GM19328 (cell line): Measurements from ENCODE around the gene RPL36AL.
A peak's percentile ranks its signal among the peaks of the same experiment; 100 is the strongest.
"Not testable (repeated sequence)": the region's sequence is repeated elsewhere in the genome, so short reads cannot be mapped to it uniquely, and the experiment has no call there.

Source experiments
- ATAC-seq: cut with Tn5 transposase; IDR thresholded peaks from one replicate; pipeline ENCODE4 v1.9.1; 2021; ENCODE audit warnings: mild to moderate bottlenecking, moderate library complexity; ENCODE audit not compliant: unreplicated experiment

RPL36AL gene

DNA sequence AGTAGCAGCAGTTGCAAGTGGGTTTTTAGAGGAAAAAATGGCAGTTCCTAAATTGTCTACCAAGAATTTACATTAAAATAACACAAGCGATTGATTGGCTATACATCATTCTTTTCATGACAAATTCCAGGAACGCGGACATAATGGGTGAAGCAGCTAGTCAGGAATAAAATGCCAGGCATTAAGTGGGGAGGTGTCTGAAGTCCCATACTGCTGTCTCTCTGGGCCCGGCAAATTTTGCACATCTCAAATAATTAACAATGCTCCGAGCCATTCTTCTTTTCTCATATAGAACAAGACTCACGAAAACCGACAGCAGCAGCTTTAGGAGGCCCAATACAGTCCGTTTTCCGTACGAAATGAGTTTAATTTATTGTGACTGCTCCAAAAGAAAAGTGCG, 696 bp downstream of the RPL36AL start:
- no peak for ATAC-seq

DNA sequence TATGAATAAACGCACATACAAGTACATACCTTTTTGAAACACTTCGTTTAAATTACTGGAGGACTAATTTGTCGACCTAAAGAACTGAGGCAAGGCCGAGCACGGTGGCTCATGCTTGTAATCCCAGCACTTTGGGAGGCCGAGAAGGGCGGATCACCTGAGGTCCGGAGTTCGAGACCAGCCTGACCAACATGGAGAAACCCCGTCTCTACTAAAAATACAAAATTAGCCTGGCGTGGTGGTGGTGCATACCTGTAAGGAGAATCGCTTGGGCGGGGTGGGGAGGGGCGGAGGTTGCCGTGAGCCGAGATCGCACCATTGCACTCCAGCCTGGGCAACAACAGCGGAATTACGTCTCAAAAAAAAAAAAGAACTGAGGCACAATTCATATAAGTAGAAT, 1.2 kb downstream of the RPL36AL start:
- ATAC-seq = not testable (repeated sequence)

DNA sequence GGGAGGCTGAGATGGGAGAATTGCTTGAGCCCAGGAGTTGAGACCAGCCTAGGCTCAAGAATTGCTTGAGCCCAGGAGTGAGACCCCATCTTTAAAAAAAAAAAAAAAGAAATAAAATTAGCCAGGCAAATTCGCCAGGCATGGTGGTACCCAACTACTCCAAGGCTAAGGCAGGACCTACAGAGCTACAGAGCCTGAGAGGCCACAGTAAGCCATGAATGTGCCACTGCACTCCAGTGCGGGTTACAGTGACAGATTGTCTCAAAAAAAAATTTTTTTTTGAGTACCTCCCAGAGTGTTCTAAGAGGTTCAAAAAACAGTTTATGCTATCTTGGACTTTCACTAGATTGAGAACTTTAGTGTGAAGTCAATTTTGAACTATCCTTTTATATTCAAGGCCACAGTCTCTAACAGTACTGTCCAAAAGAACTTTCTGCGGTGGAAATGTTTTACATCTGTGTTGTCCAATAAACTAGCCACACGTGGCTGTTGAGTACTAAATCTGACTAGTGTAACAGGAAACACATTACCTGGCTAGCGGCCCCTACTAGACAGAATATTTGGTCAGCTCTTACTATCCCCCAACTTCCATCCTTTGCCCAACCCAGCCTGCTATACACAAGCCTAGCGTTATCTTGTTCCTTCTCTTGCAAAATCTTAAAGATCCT, 2.4 kb downstream of the RPL36AL start:
- ATAC-seq = no peak

GRCh38 chr14:49615776-49616175, 4.7 kb downstream of the RPL36AL start:
- no peak for ATAC-seq

GRCh38 chr14:49614196-49614595, 6.2 kb downstream of the RPL36AL start:
- no peak for ATAC-seq

GRCh38 chr14:49612671-49613070, 7.8 kb downstream of the RPL36AL start:
- ATAC-seq = no peak

- no peak for ATAC-seq
Measured at GRCh38 chr14:49612251-49612650, 8.2 kb downstream of the RPL36AL start.

- no peak for ATAC-seq
Measured at GRCh38 chr14:49607583-49607982, 12.8 kb downstream of the RPL36AL start.

- ATAC-seq = no peak
Measured at GRCh38 chr14:49598485-49599300, 21.7 kb downstream of the RPL36AL start, which contains the start of gene LRR1. LRR1 (plus strand) TSS chr14:49598940; CDS start chr14:49599021, 81 bp downstream.

- ATAC-seq = no peak
Measured at GRCh38 chr14:49598189-49598484, 22.3 kb downstream of the RPL36AL start.

GRCh38 chr14:49594347-49595091, 25.9 kb downstream of the RPL36AL start:
- ATAC-seq = peak; percentile 35

DNA sequence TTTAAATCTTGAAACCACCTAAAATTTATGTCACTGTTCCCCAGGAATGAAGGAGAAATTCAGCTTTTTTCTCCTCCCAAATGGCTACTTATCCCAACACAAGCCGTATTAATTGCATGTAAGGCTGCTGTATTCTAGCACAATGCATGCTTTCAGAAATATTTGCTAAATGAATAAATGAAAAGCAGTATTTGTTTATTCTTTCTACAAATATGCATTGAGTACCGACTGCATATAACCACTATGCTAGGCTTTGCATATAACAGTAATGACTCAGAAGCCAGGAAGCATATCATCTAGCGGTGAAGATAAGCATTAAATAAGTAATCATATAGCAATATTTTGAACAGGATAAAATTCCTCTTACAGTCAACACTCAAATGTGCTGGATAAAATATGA, 27.4 kb downstream of the RPL36AL start:
- ATAC-seq = no peak

GRCh38 chr14:49589387-49589786, 31.0 kb downstream of the RPL36AL start:
- no peak for ATAC-seq

DNA sequence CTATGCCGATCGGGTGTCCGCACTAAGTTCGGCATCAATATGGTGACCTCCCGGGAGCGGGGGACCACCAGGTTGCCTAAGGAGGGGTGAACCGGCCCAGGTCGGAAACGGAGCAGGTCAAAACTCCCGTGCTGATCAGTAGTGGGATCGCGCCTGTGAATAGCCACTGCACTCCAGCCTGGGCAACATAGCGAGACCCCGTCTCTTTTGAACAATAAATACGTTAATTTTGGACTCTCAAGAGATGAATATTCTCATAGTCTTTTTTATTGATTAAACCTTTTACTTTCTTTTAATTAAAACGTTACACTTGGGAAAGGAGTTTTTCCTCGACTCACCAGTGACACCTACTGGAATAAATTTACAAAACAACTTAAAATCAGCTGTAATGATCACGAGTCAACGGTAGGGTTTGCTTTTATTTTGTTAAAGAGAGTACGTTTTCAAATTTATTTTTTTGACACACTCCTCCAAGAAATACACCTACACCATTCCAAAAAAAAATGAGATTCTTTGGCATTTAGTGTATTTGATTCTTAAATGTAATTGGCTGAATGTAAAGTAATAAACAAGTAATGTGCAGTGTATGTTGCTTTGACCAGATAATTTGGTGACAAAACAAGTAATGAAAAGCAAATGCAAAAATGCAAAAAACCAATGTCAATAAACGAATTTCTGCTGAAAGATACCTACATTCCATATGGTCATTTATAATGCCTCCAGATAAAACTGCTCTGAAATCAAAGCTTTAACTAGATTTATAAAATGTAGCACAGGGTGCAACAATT, 33.6 kb downstream of the RPL36AL start:
- ATAC-seq = peak; percentile 22

DNA sequence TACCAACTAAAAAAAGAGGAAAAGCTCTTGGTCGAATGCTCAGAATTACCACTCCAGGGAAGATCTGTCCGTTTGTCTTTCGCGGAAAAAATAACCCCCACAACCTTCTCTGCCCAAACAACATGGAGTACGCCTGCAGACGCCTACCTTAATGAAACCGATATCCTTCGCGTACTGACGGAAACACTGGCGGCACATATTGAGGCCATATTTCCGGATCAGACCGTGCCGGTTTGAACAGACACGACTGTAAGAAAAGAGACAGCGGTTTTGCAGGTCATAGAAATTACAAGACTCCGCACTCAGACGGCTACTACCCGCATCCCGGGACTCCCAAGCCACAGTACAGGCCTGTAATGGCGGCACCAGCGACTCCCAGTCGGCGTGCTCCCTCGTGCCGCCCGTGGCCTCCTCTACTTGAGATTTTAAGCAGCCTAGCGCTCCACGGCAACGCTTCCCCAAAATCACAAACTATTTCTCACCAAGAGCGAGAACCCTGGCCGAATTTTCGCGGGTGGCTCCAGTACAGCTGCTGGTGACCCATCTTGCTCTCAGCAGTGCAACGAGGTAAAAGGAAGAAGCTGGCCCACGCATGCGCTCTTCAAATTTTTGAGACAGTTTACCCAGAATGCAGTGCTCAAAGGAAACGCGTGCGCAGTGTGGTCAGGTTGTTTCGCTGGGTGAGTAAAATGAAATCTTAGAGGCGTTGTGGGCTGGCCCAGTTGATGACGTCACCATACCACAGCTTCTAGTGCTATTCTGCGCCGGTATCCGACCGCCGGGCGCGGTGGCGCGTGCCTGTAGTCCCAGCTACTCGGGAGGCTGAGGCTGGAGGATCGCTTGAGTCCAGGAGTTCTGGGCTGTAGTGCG, 34.4 kb downstream of the RPL36AL start, which contains the start of gene RPS29:
Gene RPS29 (minus strand): TSS at position 578 of the 870 bp plus-strand sequence. CDS start 34 bp downstream, at position 544.
- ATAC-seq = peak; percentile 81

DNA sequence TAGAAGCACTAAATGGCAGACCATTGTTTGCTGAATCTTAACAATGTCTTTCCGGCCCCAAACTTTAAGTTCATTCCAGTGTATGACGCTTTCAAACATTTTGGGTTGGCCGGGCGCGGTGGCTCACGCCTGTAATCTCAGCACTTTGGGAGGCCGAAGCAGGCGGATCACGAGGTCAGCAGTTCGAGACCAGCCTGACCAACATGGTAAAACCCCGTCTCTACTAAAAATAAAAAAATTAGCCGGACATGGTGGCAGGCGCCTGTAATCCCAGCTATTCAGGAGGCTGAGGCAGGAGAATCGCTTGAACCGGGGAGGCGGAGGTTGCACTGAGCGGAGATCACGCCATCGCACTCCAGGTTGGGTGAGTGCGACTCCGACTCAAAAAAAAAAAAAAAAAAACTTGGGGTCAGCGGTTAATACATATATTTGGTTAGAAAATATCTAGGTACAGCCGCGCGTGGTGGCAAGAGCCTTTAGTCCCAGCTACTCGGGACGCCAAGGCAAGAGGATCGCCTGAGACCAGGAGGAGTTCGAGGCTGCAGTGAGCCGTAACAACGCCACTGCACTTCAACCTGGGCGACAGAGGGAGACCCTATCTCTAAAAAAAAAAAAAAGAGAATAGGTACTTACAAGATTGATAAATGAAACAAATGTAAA, 35.3 kb downstream of the RPL36AL start:
- ATAC-seq = not testable (repeated sequence)

DNA sequence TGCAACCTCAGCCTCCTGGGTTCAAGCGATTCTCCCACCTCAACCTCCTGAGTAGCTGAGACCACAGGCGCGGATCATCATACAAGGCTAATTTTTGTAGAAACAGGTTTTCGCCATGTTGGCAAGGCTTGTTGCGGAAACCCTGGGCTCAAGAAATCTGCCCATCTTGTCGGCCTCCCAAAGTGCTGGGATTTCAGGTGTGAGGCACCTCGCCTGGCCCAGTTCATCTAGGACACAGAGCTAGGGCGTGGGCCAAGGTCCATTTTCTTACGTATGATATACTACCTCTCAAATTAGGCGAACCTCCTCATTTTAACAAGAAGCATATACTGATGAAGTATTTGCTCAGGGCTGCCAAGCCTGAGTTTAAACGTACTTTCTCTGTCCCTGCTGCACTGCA, 36.4 kb downstream of the RPL36AL start:
- no peak for ATAC-seq

DNA sequence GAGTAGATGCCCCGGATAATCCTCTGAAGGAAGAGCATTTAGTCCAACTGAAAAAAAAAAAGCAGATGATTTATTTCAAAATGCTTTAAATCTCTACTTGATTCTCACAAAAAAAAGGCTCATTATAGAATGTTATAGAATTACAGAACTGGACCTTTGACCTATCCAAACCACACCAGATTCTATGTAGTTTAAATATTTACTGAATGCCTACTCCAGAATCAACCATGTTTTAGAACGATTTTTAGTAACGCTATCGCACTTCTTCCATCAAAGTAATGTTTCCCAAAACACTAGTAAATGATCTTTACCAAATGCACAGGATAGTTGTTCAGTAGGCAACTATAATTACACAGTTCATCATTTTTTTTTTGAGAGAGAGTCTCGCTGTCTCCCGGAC, 36.8 kb downstream of the RPL36AL start:
- no peak for ATAC-seq
